Measurements from ENCODE around the gene CDC42BPB. TPM values are rescaled to one million over a fixed set of nuclear protein-coding genes. Genes with fewer than 3 reads are reported as not detected.

The CDC42BPB gene
- total RNA-seq, 1 experiment from 2014 or later: 26.9 TPM

DNA sequence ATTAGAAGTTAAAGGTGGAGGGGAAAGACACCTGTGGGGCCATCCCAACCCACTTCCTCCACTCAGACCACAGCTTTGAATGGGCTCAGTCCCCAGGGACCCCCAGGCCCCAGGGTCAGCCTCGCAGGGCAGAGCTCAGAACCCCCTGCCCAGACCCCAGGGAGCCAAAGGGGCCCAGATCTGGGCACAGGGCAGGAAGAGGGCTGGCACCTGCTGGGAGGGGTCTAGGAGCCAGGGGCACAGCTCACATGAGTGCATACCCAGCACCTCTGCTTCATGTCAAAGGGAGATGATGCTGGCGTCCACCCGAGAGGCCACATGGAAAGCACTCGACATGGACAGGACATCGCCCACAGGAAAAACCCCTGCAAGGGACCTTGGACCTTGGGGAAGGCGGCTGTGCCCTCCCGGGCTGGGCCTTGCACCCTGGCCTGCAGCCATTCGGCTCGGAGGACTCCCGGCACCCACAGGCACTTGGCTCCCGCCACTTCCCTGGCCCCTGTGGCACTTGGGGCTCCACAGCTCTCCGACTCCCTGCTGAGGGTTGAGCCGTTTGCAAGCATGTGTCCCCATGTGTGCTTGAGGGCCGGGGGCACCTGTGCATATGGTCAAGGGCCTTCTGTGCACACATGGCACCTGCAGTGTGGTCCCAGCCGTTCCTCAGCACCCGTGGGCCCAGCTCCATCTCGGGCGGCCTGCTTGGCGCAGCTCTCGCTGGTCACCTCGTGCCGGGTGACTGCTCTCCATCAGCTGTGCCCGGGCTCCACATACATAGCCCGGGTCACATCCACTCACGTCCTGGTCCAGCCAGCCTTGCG lies 142.7 kb downstream of the CDC42BPB start:
- no peak for DNase-seq (ENCODE audit: low read depth)

DNA sequence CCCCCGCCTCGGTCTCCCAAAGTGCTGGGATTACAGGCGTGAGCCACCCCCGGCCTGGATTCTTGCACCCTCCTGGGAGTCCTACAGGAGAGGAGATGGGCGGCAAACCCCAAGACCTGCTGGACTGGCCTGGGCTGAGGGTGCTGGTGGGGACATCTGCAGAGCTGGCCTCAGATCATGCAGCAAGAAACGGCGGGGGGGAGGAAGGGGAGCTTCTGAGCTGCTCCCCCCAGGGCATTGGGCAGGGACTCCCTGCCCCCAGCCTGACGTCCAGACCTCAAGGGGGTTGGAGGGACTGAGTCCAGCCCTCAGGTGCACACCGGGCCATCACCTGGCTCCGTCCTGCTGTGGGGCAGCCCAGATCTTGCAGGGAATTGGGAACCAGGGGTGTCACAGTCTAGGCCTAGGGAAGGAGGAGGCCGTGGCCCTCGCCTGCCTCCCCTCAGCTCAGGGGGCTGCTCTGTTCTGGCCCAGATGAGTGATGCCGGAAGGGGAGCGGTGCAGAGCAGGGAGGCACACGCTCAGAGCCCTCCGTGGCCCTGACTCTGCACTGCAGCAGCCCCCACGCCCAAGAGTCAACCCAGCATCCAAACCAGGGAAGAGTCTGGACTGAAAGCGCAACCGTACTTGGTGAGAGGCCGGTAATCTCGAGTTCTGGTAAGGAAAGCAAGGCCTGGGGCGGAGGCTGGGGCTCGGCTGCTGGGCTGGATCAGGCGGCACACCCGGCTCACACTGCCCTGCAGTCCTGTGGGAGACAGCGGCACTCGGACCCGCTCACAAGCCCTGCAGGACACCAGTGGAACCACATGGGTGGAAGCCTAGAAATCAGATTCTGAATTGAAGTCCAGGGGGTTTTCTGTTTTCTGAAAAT lies 143.8 kb downstream of the CDC42BPB start:
- no peak for DNase-seq (ENCODE audit: low read depth)

DNA sequence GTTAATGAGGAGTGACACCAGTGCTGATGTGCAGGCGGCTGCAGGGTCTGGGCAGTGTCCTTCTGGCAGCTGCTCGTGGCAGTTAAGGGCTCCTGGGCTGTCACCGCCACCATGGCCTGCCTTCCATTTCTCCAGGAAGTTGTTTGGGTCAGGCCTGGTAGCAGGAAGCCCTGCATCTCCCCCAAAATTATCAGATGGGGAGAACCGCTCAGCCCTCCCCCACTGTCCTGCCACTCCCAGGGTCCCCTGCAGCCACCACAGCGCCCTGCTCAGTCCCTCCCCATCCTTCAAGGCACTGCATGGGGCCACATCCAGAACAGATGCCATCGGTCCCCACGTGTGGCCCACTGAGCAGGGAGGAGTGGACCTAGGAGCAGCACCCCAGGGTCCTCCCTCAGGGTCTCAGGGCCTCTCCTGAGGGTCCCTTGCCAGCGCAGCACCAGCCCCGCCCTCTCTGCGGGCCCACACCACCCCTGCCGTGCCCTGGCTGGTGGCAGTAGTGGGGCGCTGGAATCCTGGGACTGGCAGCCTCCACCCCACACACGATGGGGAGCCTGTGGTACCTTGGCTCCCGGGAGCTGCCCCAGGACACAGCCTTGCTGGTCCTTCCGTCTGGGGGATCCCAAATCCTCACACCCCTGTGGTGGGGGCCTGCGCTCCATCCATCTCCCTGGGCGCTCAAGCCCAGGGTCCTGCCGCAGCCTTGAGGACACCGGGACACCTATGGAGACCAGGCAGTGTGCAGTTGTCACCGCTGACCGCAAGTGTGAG lies 145.2 kb downstream of the CDC42BPB start:
- DNase-seq (ENCODE audit: low read depth): no peak

DNA sequence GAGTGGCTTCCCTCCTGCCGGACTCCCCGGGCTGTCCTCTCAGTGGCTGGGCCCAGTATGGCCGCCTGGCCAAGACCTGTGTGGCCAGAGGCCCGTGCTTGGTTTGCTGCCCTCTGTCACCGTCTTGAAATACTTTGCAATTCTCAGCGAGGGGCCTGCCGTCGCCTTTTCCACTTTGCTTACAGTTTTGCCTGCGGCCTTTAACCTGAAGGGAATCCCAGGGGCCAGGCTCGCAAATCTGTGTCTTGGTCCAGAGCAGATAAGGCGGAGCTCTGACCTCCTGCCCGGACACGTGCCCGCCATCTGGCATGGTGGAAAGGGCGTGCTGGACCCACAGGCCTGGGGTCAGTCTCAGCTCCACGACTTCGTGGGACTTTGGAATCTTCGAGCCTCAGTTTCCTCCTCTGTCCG lies 145.8 kb downstream of the CDC42BPB start:
- DNase-seq (ENCODE audit: low read depth): no peak

DNA sequence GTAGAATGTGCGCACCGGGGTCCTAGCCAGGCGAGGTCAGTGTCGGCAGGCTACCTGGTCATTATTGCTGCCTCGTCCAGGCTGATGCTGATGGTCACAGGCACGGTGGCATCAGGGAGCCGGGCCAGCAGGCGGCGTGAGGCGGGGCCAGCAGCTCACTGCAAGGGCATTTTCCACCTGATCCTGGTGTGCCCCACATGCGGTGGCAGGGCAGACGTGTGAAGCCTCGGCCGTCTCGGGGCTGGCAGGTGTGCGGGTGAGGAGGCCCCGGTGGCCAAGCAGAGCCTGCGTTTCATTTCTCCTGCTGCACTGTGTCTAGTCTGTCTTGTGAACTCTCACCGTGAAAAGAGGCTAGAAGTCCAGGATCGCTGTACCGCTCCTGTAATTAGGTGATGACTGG lies 146.9 kb downstream of the CDC42BPB start:
- DNase-seq (ENCODE audit: low read depth): no peak

DNA sequence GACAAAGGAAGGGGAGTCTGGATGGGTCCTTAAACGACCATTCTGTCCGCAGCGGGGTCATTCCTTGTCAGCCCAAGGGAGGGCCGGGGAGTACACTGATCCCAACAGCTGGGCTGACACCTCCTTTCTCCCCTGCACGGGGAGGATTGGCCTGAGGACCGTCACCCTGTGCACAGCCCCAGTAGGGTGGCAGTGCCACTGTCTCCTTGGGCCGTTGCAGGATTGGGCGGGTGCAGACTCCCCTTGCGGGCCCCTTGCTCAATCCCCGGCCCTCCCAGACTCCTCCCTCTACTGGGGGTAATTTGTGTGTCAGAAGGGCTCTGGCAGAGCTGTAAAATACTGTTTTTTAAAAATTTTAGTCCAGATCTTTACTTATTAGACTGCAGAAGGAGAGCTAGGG lies 147.4 kb downstream of the CDC42BPB start:
- DNase-seq (ENCODE audit: low read depth): no peak

DNA sequence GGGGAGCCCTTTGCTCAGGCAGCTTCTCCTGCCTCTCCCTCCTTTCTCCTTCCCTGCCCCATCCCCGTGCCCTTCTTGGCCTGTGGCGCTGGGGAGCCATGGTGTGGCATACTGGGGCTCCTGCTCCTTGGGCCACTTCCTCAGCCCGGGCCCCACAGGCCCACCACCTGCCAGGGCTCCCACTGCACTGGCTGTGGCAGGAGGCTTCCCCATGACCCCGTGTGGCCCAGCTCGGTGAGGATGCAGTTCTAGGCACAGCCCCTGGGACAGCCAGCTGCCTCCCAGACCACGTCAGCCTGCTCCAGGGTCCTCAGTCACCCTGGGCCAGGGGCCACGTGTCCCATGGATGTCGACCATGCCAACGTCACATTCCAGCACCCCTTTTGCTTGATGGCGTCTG lies 147.9 kb downstream of the CDC42BPB start:
- DNase-seq (ENCODE audit: low read depth): no peak

DNA sequence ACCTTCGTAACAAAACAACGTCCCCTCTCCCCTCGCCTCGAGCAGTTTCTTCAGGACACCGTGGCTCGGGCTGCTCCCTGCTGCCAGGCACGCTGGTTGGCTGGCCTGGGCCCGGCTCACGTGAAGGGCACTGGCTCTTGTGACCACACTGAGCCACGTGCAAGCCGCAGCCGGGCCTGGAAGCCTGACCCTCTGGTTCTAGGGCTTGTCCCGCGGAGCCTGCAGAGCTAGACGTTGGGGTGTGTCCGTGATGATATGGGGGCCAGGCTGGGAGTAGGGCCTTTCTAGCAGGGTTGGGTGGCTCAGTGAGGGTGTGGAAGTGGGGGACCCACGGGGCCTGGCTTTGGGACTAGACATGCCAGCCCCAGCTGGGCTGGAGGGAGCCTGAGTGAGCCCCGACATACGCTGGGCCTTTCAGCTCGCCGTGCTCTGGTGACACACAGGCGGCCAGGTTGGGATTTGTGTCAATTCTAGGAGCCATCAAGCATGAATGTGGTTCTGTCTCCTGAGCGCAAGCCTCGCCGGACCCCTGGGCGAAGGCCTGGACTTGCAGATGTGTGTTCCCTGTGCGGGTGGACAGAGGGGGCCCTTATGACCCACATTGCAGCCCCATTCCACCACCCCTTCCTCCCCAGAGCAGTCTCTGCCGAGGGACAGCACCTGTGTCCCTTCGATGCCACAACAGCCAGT lies 148.4 kb downstream of the CDC42BPB start:
- DNase-seq (ENCODE audit: low read depth): no peak

DNA sequence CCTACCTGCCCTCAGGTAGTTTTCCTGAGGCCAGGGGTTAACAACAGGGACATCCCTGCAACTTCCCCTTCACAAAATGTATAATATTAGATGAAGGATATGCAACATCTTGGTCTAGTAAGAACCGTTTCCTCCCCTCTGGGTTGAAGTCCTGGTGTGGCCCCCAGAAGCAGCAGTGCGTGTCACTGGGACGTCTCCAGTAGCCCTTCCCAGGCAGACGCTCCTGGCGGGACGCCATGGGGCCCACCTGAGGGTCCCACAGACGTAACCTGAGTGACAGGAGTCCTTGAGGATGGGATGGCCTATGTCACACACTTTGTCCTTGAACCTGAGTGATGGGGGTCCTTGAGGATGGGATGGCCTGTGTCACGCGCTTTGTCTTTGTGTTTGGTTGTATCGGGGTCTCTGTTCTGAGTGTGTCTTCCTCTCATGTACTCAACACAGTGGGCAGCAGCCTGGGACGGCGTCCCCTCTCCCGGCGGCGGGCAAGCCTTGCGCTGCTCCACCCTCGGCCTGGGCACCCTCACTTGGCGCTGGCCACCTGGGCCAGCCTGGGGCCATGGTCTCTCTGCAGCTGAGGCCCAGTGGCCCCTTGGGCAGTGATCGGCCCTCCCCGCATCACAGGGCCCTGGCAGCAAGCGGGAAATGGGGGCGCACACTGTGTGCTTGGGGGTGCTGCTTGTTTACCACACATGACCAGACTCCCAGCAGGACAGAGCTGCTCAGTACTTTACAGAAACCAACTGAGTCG lies 149.2 kb downstream of the CDC42BPB start:
- DNase-seq (ENCODE audit: low read depth): no peak

DNA sequence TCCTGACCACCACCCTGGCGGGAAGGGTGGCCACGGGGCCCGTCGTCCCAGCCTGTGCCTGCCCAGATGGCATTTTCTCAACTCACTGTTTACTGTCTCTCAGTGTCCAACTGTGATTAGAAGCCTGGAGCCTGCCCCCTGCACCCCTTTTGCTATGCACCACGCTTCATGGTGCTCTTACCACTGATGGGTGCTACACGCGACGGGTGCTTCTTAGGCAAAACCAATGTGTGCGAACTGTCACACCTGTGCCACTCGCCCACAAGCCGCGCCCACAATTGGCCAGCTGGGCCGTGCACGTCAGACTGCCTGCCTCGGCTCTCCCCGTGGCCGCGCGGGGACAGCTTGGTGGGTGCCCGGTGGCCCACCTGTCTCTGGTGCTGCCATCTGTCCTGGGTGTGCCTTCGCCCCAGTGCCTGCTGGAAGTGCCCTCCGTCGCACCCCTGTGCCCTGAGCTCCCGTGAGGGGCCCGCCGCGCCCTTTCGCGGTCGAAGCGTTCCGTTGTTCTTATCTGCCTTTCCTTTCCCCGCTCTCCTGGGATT lies 150.0 kb downstream of the CDC42BPB start:
- no peak for DNase-seq (ENCODE audit: low read depth)

DNA sequence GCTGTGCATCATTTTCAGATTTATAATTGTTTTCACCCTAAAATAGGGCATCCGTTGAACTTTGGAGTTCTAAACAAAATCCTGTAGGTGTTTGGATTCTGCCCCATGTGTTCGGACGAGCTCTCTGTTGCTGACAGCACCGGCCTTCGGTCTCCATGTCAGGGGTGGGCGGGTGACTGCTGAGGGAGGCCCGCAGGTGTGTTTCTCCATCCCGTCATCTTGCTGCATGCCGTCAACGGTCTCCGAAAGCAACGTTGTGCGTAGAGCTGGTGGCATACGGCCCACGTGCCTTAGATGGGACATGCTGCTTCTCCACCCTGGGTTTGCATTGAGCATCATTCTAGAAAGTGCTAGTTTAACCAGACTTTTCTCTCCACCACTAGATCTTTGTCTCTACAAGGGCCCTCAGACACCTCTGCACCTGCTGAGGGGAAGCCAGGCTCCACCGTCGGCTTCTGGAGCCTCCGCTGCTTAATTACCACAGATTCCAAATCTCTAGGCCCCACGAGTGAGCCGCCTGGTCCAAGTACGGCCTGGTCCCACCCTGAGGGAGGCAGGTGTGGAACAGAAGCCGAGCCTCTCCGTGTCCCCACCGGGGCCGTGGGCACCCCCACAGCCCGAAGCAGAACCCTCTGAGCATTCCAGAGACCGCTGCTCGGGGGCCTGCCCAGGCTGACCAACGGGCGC lies 150.6 kb downstream of the CDC42BPB start:
- DNase-seq (ENCODE audit: low read depth): no peak

DNA sequence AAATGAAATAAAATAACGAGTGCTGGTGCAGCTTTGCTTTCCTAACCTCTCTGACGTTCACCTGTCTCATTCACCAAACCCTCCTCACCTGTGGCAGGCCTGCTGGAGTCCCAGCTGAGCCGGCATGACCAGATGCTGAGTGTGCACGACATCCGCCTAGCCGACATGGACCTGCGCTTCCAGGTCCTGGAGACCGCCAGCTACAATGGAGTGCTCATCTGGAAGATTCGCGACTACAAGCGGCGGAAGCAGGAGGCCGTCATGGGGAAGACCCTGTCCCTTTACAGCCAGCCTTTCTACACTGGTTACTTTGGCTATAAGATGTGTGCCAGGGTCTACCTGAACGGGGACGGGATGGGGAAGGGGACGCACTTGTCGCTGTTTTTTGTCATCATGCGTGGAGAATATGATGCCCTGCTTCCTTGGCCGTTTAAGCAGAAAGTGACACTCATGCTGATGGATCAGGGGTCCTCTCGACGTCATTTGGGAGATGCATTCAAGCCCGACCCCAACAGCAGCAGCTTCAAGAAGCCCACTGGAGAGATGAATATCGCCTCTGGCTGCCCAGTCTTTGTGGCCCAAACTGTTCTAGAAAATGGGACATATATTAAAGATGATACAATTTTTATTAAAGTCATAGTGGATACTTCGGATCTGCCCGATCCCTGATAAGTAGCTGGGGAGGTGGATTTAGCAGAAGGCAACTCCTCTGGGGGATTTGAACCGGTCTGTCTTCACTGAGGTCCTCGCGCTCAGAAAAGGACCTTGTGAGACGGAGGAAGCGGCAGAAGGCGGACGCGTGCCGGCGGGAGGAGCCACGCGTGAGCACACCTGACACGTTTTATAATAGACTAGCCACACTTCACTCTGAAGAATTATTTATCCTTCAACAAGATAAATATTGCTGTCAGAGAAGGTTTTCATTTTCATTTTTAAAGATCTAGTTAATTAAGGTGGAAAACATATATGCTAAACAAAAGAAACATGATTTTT lies 151.9 kb downstream of the CDC42BPB start:
- DNase-seq (ENCODE audit: low read depth): no peak

DNA sequence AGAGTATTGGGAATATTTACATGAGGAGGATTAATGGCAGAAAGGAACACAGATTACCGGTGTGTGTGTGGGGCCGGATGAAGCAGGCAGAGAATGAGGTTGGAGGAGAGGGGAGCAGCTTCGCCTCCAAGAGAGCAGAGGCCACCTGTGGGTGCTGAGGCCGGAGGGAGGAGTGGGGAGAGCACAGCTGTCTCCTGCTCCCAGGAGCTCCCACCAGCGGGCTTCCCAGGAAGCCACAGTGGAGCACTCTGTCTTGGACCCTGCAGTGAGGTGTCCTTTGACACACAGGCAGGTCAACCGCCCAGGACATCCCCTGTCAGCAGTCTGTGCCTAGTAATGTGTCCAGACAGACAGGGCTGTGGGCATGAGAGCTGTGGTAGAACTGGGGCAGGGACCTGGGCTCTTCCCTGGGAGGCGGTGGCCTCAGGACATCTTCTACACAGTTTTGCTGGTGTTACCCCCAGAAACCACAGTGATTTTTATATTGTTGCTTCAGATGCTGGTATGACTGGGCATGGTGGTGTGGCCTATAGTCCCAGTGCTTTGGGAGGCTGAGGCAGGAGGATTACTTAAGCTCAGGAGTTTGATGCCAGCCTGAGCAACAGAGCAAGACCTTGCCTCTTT lies 153.3 kb downstream of the CDC42BPB start:
- no peak for DNase-seq (ENCODE audit: low read depth)

DNA sequence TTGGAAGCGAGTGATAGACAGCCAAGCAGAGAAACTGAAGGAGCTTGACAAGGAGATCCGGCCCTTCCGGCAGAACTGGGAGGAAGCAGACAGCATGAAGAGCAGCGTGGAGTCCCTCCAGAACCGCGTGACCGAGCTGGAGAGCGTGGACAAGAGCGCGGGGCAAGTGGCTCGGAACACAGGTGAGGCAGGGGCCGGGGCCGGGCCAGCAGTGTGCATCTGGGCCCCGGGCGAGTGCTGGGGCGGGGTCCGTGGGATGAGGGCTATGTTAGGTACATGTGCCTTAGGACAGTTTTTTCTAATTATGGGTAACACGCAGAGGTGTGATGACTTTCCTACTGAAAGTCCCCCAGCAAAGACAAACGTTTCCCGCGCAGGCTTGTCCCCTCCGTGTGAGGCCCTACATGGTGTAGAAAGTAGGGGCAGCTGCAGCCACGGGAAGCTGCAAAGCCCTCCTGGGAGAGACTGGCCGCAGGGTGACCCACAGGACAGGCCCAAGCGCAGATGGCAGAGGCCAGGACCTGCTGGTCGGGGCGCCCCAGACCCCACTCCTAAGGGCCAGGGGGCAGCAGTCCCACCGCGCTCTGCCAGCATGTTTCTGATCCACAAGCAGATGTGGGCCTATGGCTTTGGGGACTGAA lies 154.0 kb downstream of the CDC42BPB start:
- DNase-seq (ENCODE audit: low read depth): no peak

DNA sequence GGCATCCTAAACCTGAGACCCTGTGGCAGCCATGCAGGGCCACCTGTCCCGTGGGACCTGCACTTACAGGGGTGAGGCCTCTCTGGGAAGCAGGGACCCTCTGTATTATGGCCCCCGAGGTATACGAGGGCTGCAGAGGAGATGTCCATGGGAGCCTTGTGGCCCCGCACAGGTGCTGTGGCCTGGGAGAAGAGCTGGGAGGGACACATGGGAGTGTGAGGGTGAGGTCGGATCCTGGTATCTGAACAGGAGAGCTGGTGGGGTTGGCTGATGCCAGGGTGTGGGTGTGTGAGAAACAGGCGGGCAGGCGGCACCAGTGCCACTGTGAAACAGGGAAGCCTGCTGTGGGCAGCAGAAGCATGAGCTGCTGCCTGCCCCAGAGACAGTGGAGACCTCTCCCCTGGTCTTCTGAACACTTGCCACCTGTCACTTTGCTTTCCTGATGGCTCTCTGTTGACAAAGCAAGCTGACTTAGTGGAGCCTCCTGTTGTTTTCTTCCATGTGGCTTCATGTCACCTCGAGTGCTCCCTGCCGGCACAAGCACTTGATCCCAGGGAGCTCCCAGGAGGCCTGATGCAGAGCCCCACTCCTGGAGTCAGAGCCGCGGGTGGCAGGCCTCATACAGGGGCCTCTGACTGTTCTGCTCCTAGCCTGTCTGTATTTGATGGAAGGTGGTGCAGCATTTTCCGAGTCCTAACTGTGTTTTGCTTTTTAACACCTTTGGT lies 154.7 kb downstream of the CDC42BPB start:
- no peak for DNase-seq (ENCODE audit: low read depth)

DNA sequence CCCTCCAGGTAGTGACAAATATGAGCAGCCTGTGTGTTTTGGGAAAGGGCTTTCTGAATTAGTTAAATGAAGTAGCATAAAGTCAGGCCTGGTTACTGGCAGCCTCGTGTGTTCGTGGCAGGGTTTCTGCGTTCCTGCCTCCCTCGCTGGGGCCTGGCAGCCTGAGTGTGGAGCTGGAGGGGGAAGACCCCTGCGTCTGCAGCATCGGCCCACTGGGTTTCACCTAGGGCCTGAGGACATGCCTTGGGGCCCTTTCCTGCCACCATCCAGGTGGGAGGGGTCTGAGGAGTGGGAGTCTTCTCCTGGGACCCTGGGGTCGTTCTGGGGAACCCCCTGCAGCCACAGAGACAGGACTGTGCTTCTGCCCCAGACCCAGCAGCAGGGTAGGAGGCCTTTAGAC lies 155.3 kb downstream of the CDC42BPB start:
- DNase-seq (ENCODE audit: low read depth): no peak

DNA sequence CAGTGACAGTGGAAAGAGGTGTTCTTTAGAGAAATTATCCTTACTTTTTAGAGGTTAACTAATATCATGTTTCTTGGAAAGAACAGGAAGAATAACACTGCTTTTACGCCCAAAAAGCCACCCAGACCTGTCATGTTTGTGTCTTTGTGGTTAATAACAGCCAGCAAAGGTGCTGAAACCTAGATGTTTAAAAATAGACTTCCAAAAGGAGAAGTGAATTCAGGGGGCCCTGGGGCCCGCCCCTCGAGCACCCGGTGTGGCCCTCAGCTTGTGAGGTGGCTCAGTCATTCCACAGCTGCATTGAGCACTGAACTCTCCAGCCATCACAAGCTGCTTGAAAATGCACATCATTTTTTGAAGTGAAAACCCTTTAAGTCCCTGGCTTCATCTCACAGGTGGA lies 155.7 kb downstream of the CDC42BPB start:
- DNase-seq (ENCODE audit: low read depth): no peak

Measured in M059J (cell line).